HG02798 (cell line): ENCODE results near the gene NSD2.

Experiments
- ATAC-seq: cut with Tn5 transposase; IDR thresholded peaks from one replicate; pipeline ENCODE4 v1.9.1; 2021; ENCODE audit warnings: mild to moderate bottlenecking; ENCODE audit not compliant: unreplicated experiment, poor library complexity

NSD2 gene

GRCh38 chr4:1937550-1937949, 66.4 kb downstream of the NSD2 start:
- no peak for ATAC-seq

- ATAC-seq = no peak
Measured at GRCh38 chr4:1938027-1938426, 66.8 kb downstream of the NSD2 start.

GRCh38 chr4:1939664-1940509, 68.7 kb downstream of the NSD2 start:
- ATAC-seq = no peak

- ATAC-seq = no peak
Measured at GRCh38 chr4:1940566-1940965, 69.4 kb downstream of the NSD2 start.

- ATAC-seq = no peak
Measured at GRCh38 chr4:1943928-1944327, 72.7 kb downstream of the NSD2 start.

- no peak for ATAC-seq
Measured at GRCh38 chr4:1945124-1945895, 74.1 kb downstream of the NSD2 start.

GRCh38 chr4:1945912-1946311, 74.7 kb downstream of the NSD2 start:
- ATAC-seq = no peak

- ATAC-seq = no peak
Measured at GRCh38 chr4:1948232-1948631, 77.0 kb downstream of the NSD2 start.

GRCh38 chr4:1948892-1949436, 77.8 kb downstream of the NSD2 start:
- ATAC-seq = no peak

GRCh38 chr4:1950369-1950768, 79.2 kb downstream of the NSD2 start:
- ATAC-seq = no peak

GRCh38 chr4:1952058-1952700, 81.0 kb downstream of the NSD2 start:
- ATAC-seq = no peak

- no peak for ATAC-seq
Measured at GRCh38 chr4:1952719-1953118, 81.5 kb downstream of the NSD2 start.

GRCh38 chr4:1953335-1953734, 82.1 kb downstream of the NSD2 start:
- no peak for ATAC-seq

- no peak for ATAC-seq
Measured at GRCh38 chr4:1956631-1957030, 85.4 kb downstream of the NSD2 start.

- no peak for ATAC-seq
Measured at GRCh38 chr4:1958276-1959103, 87.3 kb downstream of the NSD2 start.

- ATAC-seq = no peak
Measured at GRCh38 chr4:1959104-1959384, 87.9 kb downstream of the NSD2 start.

- no peak for ATAC-seq
Measured at GRCh38 chr4:1960170-1960825, 89.1 kb downstream of the NSD2 start.

GRCh38 chr4:1961038-1961437, 89.8 kb downstream of the NSD2 start:
- no peak for ATAC-seq

- no peak for ATAC-seq
Measured at GRCh38 chr4:1961563-1961962, 90.4 kb downstream of the NSD2 start.

- no peak for ATAC-seq
Measured at GRCh38 chr4:1962980-1963379, 91.8 kb downstream of the NSD2 start.
